ENCODE measurements around the gene IQCM.

- TF ChIP-seq CTCF (IDR thresholded peaks at IDR 0.05) (no peak), POLR2A (IDR thresholded peaks at IDR 0.05) (no peak)
Measured at GRCh38 chr4:149751174-149751573, 64.5 kb downstream of the IQCM start.
